Measurements from ENCODE around the gene ANTXR2.

GRCh38 chr4:79875344-79875899 is 197.6 kb downstream of the ANTXR2 start:
- TF ChIP-seq PHF8 (conservative IDR thresholded peaks at IDR 0.05; ENCODE audit: low read depth, low read length): no peak
- TF ChIP-seq CTCF (IDR thresholded peaks at IDR 0.05; ENCODE audit: control extremely low read depth in 1 of 3, insufficient read depth in 1 of 3, low read depth in 1 of 3, low read length in 3 of 3): no peak
- TF ChIP-seq POLR2A (IDR thresholded peaks at IDR 0.05; ENCODE audit: control extremely low read depth in 1 of 2, low read depth in 2 of 2, low read length in 2 of 2): no peak
- no peak for TF ChIP-seq EZH2 (IDR thresholded peaks at IDR 0.05; ENCODE audit: low read depth, low read length, severe bottlenecking)
- TF ChIP-seq POLR2AphosphoS5 (IDR thresholded peaks at IDR 0.05; ENCODE audit: low read depth, low read length): no peak
- TF ChIP-seq KDM1A (IDR thresholded peaks at IDR 0.05; ENCODE audit: borderline replicate concordance, low read length): no peak
- TF ChIP-seq TEAD4 (IDR thresholded peaks at IDR 0.05; ENCODE audit: low read depth, low read length): no peak
- no peak for TF ChIP-seq CHD2 (IDR thresholded peaks at IDR 0.05; ENCODE audit: low read length)
- TF ChIP-seq YY1 (IDR thresholded peaks at IDR 0.05; ENCODE audit: low read depth, low read length): no peak

Data from H1 (cell line).